ENCODE results near the gene HHAT.

- TF ChIP-seq CTCF (conservative IDR thresholded peaks at IDR 0.05; ENCODE audit: low read depth, low read length): no peak
- TF ChIP-seq EZH2 (IDR thresholded peaks at IDR 0.05; ENCODE audit: borderline replicate concordance, low read depth, low read length, poor library complexity, severe bottlenecking): no peak
These were observed 292.3 kb downstream of the HHAT start for GRCh38 chr1:210620867-210621488.
